MM.1S (cell line): ENCODE measurements around the gene SECTM1.

Experiments used
- DNase-seq: peaks from one replicate; pipeline ENCODE4 v3.0.0-alpha.2; 2015
- H2AFZ ChIP-seq: fragments of 300-600 bp; sonication (generic); 2 replicates; pipeline ENCODE4 v1.6.0; 2016; ENCODE audit warnings: antibody characterized with exemption, low read length
- H3F3A ChIP-seq: fragments of 300-600 bp; sonication (generic); 2 replicates; pipeline ENCODE4 v1.6.1; 2016; ENCODE audit warnings: mild to moderate bottlenecking, antibody characterized with exemption, low read length, moderate library complexity, mixed read lengths; ENCODE audit not compliant: insufficient read depth
- H3K27ac ChIP-seq: fragments of 300-600 bp; sonication (generic); 2 replicates; pipeline ENCODE4 v1.5.1; 2016; ENCODE audit warnings: mild to moderate bottlenecking, low read length
- H3K27me3 ChIP-seq: fragments of 300-600 bp; sonication (generic); replicated peaks from 2 replicates; pipeline ENCODE4 v1.6.0; 2016; ENCODE audit warnings: low read length; ENCODE audit not compliant: insufficient read depth
- H3K36me3 ChIP-seq: fragments of 300-600 bp; sonication (generic); replicated peaks from 2 replicates; pipeline ENCODE4 v1.6.1; 2016; ENCODE audit warnings: mild to moderate bottlenecking, low read length, mixed read lengths; ENCODE audit not compliant: insufficient read depth
- H3K4me1 ChIP-seq: fragments of 300-600 bp; sonication (generic); 2 replicates; pipeline ENCODE4 v1.6.1; 2016; ENCODE audit warnings: low read length, mixed read lengths
- H3K4me2 ChIP-seq: fragments of 300-600 bp; sonication (generic); 2 replicates; pipeline ENCODE4 v1.6.0; 2016; ENCODE audit warnings: low read depth, low read length
- H3K4me3 ChIP-seq: fragments of 300-600 bp; sonication (generic); 2 replicates; pipeline ENCODE4 v1.5.1; 2016; ENCODE audit warnings: low read length, mixed read lengths
- H3K79me2 ChIP-seq: fragments of 300-600 bp; sonication (generic); 2 replicates; pipeline ENCODE4 v1.6.1; 2016; ENCODE audit warnings: mixed run types, low read length, mixed read lengths
- H3K9ac ChIP-seq: fragments of 300-600 bp; sonication (generic); 2 replicates; pipeline ENCODE4 v1.6.1; 2016; ENCODE audit warnings: low read length, mixed read lengths
- H3K9me2 ChIP-seq: fragments of 300-600 bp; sonication (generic); replicated peaks from 2 replicates; pipeline ENCODE4 v1.6.1; 2016; ENCODE audit warnings: mild to moderate bottlenecking, low read length, mixed read lengths; ENCODE audit not compliant: insufficient read depth
- H3K9me3 ChIP-seq: fragments of 300-600 bp; sonication (generic); replicated peaks from 2 replicates; pipeline ENCODE4 v1.6.1; 2016; ENCODE audit warnings: mild to moderate bottlenecking, low read length, mixed read lengths; ENCODE audit not compliant: insufficient read depth
- H4K20me1 ChIP-seq: fragments of 300-600 bp; sonication (generic); 2 replicates; pipeline ENCODE4 v1.6.1; 2016; ENCODE audit warnings: mild to moderate bottlenecking, low read length, moderate library complexity, mixed read lengths; ENCODE audit not compliant: insufficient read depth
- CTCF ChIP-seq: fragments of 300-600 bp; sonication (generic); IDR thresholded peaks from 2 replicates; pipeline ENCODE4 v1.5.1; 2016; ENCODE audit warnings: antibody characterized with exemption, low read length, mixed read lengths
- EZH2 ChIP-seq: fragments of 300-600 bp; sonication (generic); optimal IDR thresholded peaks from 2 replicates; pipeline ENCODE3; 2017; ENCODE audit warnings: low read depth, mild to moderate bottlenecking, antibody characterized with exemption, low read length, mixed read lengths
- EZH2phosphoT487 ChIP-seq: fragments of 300-600 bp; sonication (generic); IDR thresholded peaks from 2 replicates; pipeline ENCODE4 v1.6.1; 2018; ENCODE audit warnings: antibody characterized with exemption, low read length

Gene SECTM1

GRCh38 chr17:82303944-82304808, 29.4 kb downstream of the SECTM1 start:
- peaks cover 14% of the 10 kb centered on the region for H3K27me3 ChIP-seq
- H3K4me1 ChIP-seq, result 0 out of 2 replicates have a peak, but pooled peaks cover 5% of the 10 kb centered on the region
- no peaks in the 10 kb centered on the region for H3K9me2 ChIP-seq
- H3K9ac ChIP-seq, result no peak overlapping the region
- no peaks in the 10 kb centered on the region for H3K9me3 ChIP-seq
- H3K79me2 ChIP-seq, result no peaks in the 10 kb centered on the region
- no peak overlapping the region for H3K4me2 ChIP-seq
- DNase-seq, result no peak
- H3K27ac ChIP-seq, result no peak overlapping the region
- no peak overlapping the region for H3K4me3 ChIP-seq
- H4K20me1 ChIP-seq, result no peaks in the 10 kb centered on the region
- no peaks in the 10 kb centered on the region for H3K36me3 ChIP-seq
- TF ChIP-seq EZH2 (no peak), CTCF (no peak), EZH2phosphoT487 (no peak)
- H2AFZ ChIP-seq, result no peak overlapping the region
- H3F3A ChIP-seq, result 0 out of 2 replicates have a peak, but pooled peaks cover 3% of the 10 kb centered on the region

- peaks cover 12% of the 10 kb centered on the region; the same call in 1 of the 2 replicates for H3F3A ChIP-seq
- peaks cover 11% of the 10 kb centered on the region for H3K4me1 ChIP-seq
- H3K79me2 ChIP-seq, result no peaks in the 10 kb centered on the region
- H3K4me3 ChIP-seq, result no peak overlapping the region
- no peak overlapping the region for H2AFZ ChIP-seq
- H3K4me2 ChIP-seq, result no peak overlapping the region
- no peak for DNase-seq
- H3K9ac ChIP-seq, result no peak overlapping the region
- TF ChIP-seq EZH2phosphoT487 (no peak), EZH2 (no peak), CTCF (no peak)
- H3K9me3 ChIP-seq, result no peaks in the 10 kb centered on the region
- H3K27me3 ChIP-seq, result peaks cover 5% of the 10 kb centered on the region; the same call in 1 of the 2 replicates
- H4K20me1 ChIP-seq, result no peaks in the 10 kb centered on the region
- H3K36me3 ChIP-seq, result no peaks in the 10 kb centered on the region
- no peaks in the 10 kb centered on the region for H3K9me2 ChIP-seq
- H3K27ac ChIP-seq, result no peak overlapping the region
Measured at GRCh38 chr17:82302991-82303943, 30.3 kb downstream of the SECTM1 start.

- Histone ChIP-seq H3K9ac (no peak overlapping the region), H3K27me3 (no peaks in the 10 kb centered on the region), H3K4me2 (no peak overlapping the region), H3K9me3 (no peaks in the 10 kb centered on the region), H3F3A (peaks cover 18% of the 10 kb centered on the region), H3K79me2 (no peaks in the 10 kb centered on the region), H4K20me1 (no peaks in the 10 kb centered on the region), H3K4me1 (peaks cover 17% of the 10 kb centered on the region), H3K4me3 (no peak overlapping the region), H3K9me2 (no peaks in the 10 kb centered on the region), H3K27ac (no peak overlapping the region), H3K36me3 (no peaks in the 10 kb centered on the region), H2AFZ (no peak overlapping the region)
- DNase-seq, result no peak
- TF ChIP-seq CTCF (no peak), EZH2 (no peak), EZH2phosphoT487 (no peak)
Measured at GRCh38 chr17:82302568-82302963, 31.0 kb downstream of the SECTM1 start.
